GM06990 (cell line): ENCODE measurements around the gene TOM1L2.

Experiments
- DNase-seq: peaks from one replicate; pipeline ENCODE4 v3.0.0-alpha.2; 2011; ENCODE audit not compliant: insufficient read length; ENCODE audit errors: extremely low read depth
- H3K27me3 ChIP-seq: replicated peaks from 2 replicates; pipeline ENCODE4 v1.6.0; 2011; ENCODE audit warnings: low read length; ENCODE audit not compliant: control insufficient read depth, insufficient read depth
- H3K36me3 ChIP-seq: 2 replicates; pipeline ENCODE4 v1.5.1; 2011; ENCODE audit warnings: low read length; ENCODE audit not compliant: control insufficient read depth, insufficient read depth
- H3K4me3 ChIP-seq: replicated peaks from 2 replicates; pipeline ENCODE4 v1.5.1; 2011; ENCODE audit warnings: low read depth, mild to moderate bottlenecking, control low read depth, low read length
- CTCF ChIP-seq: IDR thresholded peaks from 2 replicates; pipeline ENCODE4 v1.5.1; 2011; ENCODE audit warnings: low read length, control low read depth, mild to moderate bottlenecking, inconsistent platforms; ENCODE audit not compliant: insufficient read depth, poor library complexity, severe bottlenecking

The TOM1L2 gene

GRCh38 chr17:17859909-17860765 lies 112.1 kb downstream of the TOM1L2 start:
- no peaks in the 10 kb centered on the region for H3K36me3 ChIP-seq
- DNase-seq = peak; percentile 48
- no peaks in the 10 kb centered on the region for H3K27me3 ChIP-seq
- H3K4me3 ChIP-seq = no peak overlapping the region
- peak; percentile 97 for TF ChIP-seq CTCF

GRCh38 chr17:17857496-17857895 lies 114.7 kb downstream of the TOM1L2 start:
- no peak overlapping the region for H3K4me3 ChIP-seq
- no peak for DNase-seq
- H3K36me3 ChIP-seq = no peaks in the 10 kb centered on the region
- H3K27me3 ChIP-seq = no peaks in the 10 kb centered on the region
- TF ChIP-seq CTCF = no peak

GRCh38 chr17:17856386-17856785 lies 115.8 kb downstream of the TOM1L2 start:
- H3K27me3 ChIP-seq = no peaks in the 10 kb centered on the region
- H3K36me3 ChIP-seq = no peaks in the 10 kb centered on the region
- TF ChIP-seq CTCF = no peak
- DNase-seq = no peak
- no peak overlapping the region for H3K4me3 ChIP-seq

GRCh38 chr17:17855976-17856375 lies 116.2 kb downstream of the TOM1L2 start:
- H3K27me3 ChIP-seq = no peaks in the 10 kb centered on the region
- H3K4me3 ChIP-seq = no peak overlapping the region
- no peak for DNase-seq
- no peaks in the 10 kb centered on the region for H3K36me3 ChIP-seq
- no peak for TF ChIP-seq CTCF

GRCh38 chr17:17853811-17854447 lies 118.3 kb downstream of the TOM1L2 start:
- H3K27me3 ChIP-seq = no peaks in the 10 kb centered on the region
- no peak overlapping the region for H3K4me3 ChIP-seq
- no peak for DNase-seq
- TF ChIP-seq CTCF = no peak
- H3K36me3 ChIP-seq = no peaks in the 10 kb centered on the region
